NCI-H128 (cell line): ENCODE data around the gene ARHGEF40.

Experiments
- DNase-seq: peaks from one replicate; lab custom pipeline; 2025; ENCODE audit not compliant: unreplicated experiment; lab: John Stamatoyannopoulos, UW

ARHGEF40 gene

DNA sequence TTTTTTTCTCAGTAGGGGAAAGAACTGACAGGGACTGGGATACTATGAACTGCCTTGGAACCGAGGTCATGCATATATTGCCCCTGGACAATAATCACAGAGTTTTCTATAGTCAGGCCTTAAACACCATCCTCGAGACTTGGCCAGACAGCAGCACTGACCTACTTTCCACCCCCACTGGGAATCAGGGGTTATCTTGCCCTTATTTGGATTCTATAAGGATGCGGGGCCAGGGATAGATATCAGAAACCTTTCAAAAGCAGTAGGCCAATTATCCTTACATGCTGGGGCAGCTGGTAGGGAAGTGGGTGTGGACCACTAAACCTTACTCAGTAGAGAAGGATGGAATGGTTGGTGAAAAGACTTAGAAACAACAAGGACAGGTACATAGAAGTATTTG is 26.3 kb downstream of the ARHGEF40 start:
- DNase-seq, result no peak

DNA sequence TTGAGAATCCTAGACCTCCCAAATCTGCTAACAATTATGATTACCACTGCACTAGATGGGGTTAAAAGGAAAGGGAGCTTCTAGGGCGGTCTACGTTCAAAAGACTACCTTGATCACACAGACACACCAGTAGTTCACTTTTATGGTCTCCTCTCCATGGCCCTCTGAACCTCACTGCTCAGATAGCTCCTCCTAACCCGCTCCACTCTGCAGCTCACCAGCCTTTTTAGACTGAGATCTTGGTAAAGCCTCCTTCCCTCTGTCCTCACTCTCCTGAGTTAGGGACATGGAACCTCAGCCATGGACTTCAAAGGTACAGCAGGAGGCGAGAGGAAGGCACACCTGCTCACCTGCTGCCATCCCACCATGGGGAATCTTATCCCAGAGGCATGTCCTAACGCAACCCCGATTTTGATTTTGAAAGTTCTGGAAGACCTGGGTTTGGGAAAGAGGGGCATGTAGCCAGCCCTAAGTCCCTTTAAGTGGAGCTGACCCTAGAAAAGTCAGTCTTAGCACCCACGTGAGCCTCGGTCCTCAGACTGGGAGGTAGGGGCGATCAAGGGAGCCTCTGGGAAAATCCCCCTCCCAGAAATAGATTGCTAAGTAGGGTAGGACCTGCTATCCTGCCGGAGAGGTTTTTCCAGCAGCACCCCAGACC is 27.0 kb downstream of the ARHGEF40 start:
- no peak for DNase-seq

DNA sequence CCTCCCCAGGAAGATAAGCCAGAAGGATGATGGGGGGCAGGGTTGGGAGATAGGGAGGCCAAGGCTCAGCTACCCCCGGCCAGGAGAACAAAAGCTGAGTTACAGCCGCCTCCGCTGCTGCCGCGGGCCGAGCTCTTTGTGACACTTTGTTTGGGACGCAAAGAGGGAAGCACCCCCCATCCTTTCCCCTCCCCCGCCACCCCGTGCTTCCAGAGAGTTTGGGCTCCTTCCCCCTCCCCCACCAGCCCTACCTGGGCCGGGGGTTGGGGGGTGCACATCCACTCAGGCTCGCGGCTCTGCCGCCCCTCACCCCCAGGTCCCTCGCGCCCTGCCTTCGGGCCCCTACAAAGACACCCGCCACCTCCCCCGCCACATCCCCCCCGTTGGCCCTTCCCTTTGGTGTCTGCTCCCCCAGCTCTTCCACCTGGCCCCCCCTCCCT is 27.6 kb downstream of the ARHGEF40 start:
- no peak for DNase-seq

DNA sequence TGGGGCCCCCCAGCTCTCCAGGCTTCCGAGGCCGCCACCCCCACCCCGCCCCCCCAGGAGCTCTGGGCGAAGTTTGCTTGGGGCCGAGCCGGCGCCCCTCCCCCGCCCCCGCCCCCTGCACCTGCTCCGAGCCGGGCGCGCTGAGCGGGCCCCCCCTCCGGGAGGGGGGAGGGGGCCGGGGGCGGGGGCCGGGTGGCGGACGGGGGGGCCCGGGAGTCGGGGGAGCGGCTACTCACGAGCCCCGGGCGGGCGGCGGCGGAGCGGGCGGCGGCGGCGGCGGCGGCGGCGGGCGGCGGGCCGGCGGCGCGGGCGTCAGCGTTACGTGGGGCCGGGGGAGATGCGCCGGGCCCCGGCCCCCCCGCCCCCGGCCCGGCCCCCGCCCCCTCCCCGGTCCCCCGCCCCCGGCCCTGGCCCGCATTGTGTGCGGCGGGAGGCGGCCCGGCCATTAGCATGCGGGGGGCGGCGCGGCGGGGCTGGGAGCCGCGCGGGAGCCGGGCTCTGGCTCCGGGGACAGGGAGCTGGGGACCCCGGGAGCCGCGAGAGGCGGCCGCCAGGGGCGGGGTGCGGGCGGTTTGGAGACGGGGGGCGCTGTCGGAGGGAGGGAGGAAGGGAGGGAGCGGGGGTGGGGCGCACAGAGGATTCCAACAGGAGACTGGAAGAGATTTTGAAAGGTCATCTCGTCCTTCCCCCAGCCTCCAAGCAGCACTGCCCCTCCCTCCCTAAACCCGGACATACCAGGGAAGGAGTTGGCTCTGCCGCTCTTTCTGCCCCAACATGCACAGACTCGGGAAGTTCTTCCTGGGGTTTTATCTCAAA is 28.2 kb downstream of the ARHGEF40 start, which contains the start of gene ZNF219:
TSS of gene ZNF219 (minus strand) at position 580 of the 816 bp plus-strand sequence. CDS start 5,064 bp downstream, outside the sequence.
- no peak for DNase-seq

DNA sequence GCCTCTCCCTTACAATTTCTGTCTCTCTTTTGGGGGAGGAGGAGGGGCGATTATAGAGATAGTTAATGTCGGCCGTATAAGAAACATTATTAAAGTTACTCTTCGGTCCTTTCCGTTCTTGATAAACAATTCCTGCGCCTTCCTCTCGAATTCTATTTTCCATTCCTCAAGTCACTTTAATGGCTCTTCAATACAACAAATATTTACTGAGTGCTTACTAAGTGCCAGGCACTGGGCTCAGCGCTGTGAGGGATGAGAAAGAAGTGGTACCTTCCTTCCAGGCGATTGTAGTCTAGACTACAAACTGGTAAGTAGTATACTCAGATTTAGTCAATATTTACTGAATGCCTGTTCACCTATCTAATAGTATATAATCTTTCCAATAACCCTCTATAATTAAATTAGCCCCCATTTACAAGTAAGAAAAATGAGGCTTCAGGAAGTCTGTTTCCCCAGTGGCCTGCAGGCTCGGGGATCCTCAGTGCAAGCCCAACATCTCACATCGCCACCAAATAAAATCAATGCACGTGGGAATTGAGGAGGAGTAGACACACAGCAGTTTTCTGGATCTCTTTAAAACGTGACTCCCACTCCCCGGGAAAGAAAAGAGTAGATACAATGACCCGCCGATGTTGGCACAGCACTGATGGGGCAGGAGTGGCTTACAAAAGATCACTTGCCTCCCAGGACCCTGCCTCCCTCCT is 28.9 kb downstream of the ARHGEF40 start:
- DNase-seq, result no peak

DNA sequence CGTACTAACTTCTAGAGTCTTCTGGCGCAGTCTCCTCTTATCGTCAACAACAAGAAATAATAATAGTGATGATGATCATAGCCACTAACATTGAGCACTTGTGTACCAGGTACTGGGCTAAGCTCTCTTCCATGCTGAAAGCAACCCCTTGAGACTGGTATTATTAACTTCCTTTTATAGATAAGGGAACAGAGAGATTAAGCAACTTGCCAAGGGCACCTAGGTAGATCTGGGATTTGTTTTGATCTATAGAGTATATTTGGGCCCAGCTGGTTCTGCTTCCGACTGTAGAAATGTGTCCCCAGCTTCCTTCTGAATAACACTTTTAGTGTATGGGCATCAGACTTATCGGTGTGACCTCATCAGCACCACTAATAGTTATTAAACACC is 29.5 kb downstream of the ARHGEF40 start:
- no peak for DNase-seq

DNA sequence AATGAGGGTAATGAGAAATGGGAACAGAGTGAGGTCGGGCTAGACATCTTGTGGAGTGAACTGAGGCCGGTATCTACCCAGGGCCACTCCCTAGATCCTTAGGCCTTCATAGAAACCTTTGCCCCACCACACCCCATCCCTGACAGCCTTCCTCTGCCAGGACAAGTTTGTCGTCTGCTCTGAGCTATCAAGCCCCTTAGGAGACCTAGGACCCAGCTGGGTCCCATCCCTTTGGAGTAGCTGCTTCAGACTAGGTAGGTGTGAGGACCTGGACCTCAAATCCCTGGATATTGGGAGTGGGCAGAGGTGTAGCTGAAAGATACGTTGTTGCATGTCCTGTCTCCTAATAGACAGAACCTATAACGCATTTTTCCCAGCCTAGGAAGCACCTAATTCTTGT is 30.8 kb downstream of the ARHGEF40 start, which contains the start of gene TMEM253:
TSS of gene TMEM253 (plus strand) at position 136 of the 400 bp plus-strand sequence. CDS start 278 bp downstream, outside the sequence.
- DNase-seq, result no peak

DNA sequence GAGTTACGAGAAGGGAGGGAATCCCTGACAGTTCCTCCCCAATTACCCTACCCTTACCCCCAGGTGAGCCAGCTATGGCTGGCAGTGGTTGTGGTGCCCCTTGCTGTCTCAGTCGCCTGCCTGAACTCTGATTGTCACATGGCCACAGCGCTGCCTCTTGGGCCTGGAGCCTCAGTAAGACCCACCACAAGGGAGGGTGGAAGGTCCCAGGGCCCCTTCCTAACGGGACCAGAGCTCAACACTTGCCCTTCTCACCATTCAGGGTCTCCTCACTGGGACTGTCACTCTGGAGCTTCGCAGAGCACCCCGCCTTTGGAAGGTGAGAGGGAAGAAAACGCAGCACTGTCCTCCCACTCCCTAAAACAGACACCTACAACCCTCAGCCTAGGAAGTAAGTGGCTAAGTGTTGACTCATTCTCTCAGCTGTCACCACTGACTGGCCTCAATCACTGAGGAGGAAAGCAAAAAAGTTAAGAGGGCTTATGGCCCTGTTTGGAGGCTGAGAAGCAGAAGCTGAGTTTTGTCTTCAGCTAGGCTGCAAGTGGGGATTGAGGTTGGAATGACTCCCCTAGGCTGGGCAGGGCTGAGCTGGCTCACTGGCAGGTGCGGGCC is 31.8 kb downstream of the ARHGEF40 start:
- no peak for DNase-seq

DNA sequence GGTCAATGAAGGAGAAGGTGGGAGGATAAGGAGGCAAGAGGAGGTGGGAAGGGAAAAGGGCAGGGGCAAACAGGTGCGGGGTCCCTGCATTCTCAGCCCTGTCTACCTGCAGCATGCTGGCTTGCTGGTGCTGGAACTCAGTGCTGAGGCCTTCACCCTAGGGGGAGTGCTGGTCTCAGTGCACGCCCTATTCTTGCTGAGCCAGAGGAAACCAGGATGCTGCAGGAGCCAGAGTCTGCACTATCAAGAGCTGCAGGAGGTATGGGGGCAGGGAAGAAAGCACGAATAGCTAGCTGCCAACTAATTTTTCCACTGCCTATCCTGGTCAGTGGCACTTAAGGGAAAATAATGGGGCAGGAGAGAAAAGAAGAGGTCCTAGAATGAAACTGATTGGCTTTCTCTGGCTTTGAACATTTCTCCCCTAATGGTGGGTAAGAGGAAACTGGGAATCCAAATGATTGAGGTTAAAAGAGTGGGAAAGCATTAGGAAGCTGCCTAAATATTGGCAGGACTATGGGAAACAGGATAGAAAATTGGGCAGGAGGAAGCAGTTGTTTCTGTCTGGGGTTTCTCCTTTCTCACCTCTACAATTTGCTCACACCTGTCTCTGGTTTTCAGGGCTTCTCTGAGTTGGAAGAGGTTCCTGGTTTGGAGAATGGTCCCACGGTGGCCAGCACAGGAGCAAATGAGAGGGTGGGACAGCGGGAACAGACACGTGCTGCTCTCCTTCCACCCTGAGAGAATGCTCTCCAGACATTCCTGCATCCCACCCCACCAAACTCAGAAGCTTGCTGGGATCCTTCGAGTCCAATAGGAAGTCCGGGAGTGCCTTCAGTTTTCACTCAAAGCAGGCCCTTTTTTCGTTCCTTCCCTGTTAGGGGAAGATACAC is 32.7 kb downstream of the ARHGEF40 start:
- DNase-seq, result no peak

DNA sequence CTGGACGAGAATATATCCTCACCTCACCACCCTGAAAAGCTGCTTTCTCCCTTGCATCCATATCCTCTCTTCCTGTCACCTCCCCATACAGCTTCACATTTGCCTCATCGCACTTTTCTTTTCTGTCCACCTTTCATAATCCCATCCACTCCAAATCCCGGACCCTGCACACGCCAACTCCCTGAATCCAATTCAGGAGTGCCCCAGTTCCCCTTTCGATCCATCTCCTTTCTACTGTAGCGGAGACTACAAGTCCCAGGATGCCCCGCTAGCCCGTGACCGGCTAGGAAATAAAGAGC is 33.3 kb downstream of the ARHGEF40 start:
- DNase-seq, result no peak

DNA sequence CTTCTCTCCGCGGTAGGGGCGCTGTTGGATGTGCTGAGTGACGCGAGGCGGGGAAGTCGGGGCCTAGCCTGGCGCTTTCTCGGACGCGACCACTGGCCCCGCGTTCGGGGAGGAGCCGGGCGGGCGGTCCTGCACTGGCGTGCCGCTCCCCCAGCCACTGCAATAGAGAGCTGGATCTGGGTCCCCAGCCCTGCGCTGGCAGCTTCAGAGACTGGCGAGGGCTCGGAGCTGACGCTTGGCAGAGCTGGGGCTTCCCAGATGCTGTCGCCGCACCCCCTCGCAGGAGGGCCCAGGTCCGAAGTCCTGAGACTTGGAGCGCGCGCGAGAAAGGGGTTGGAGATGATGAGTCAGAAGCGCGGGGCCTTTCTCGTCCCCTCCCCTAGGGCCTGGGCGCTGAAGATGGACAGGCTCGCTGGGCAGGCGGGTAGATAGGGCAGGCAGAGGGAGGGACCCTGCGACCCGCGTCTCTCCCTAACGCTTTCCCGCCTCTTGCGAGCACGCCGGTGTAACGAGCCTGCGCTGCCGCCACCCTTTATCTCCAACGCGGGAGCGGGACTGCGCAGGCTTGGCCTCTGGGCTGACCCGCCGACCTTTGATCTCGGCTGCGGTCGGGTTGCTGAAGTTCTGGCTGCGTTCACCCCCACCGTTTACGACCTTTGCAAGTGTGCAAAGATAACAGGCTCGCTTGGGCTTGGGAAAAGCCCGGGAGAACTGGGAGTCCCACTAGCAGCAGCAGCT is 33.8 kb downstream of the ARHGEF40 start:
- peak; percentile 93 for DNase-seq

DNA sequence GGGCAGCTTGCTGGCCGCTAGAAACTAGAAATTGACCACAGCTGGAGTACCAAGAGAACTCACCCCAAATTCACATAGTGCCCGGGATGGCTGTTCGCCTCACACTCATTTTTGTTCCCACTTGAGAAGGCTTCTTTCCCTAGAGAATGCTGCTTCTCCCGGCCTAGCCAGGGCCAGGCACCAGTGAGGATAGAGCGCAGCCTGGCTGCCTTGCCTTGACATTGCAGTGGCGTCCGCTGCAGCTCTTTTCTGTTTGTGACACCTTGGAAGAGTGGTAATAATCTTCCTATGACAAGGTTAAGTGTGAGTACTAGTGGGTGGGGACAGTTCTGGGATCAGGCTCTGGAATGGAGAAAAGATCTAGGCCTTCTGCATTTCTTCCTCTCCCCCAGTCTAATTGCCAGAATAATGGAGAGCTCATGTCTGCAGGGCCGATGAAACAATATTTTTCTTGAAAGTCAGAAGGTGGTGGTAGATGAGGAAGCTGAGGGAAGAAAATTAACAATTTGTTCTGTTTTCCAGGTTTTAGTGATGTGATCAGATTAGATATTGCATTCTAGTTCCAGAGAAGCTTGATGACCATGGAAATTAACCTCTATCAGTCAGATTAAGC is 34.5 kb downstream of the ARHGEF40 start:
- peak; percentile 76 for DNase-seq

DNA sequence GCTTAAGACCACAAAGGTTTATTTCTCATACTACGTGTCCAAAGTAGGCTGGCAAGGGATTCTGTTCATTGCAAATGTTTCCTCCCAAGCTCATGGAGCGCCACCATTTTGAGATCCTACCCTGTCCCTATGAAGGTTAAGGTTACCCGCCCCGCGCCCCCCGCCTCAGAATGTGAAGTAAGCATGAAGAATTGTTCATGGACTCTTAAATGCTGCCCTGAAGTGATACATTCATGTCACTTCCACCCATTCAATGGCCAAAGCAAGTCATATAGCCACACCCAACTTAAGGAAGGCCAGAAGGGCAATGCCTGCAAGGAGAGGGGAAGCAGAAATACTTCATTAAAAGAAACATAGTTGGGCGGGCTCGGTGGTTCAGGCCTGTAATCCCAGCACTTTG is 35.0 kb downstream of the ARHGEF40 start:
- no peak for DNase-seq

DNA sequence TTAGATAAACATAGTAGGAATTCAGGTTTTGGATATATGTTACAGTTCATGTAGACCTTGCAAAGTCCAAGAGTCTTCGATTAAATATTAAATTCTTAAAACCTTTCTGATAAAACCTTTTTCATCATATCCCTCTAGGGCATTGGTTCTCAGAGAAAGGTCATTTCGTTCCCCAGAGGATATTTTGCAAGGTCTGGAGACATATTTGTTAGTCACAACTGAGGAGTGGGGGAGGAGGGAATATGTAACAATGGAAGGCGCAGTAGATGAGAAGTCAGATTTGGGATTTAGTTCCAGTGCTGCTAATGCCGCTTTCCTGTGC is 36.0 kb downstream of the ARHGEF40 start:
- no peak for DNase-seq

DNA sequence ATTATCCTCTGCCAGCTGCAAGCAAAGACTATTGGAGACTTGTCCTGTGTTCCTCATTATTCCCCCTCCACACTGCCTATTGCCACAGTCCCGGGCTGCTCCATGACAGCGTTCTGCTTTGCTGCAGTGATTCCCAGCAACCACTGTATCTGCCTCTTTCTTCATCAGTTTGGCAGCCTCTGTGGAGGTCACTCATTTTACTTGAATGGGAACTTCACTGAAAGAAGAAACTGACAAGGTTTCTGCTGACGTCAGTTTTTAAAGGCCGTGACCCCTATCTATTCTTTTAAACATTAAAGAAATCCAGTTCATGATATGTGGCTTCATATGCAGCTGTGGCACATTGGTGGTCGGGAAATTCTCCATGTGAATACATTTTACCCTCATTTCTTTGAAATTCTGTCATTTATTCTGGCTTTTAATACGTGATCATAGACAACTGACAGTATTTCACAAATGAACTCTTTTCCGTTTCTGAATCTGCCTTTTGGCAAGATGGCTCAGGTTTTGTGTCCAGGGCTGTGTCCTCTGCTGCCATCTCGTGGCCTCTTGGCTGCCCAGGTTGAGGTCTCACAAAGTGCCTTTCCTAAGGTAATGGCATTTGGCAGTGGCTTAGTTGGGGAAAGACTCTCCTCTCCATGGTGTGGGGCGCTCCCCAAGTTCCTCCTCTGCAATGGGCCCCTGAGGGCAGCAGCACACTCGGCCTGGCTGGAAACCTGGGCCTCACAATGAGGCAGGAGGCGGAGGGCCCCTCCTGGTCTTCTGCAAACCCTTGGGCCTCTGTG is 36.6 kb downstream of the ARHGEF40 start:
- peak; percentile 53 for DNase-seq

DNA sequence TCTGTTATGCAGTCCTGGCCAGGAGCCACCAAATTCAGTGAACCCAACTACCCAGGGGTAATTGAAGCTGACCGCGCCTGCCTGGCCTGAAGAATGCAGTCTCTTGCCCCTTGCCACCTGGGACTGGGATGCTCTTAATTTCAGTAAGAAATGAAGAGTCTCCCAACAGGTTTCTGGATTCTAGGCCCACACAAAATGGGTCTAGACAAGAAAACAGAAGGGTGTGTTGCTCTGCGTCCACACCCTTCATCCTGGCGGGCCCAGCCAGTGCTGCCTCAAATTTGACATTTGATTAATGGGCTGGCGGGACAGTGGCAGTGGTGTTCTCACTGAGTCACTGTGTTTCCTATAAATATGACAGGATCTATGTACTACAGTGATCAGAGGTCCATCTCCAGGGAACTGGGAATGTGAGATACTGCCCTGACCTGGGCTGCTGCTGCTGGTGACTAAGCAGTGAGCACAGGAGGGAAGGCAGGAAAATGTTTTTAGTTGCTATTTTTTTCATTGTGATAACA is 37.2 kb downstream of the ARHGEF40 start:
- no peak for DNase-seq

DNA sequence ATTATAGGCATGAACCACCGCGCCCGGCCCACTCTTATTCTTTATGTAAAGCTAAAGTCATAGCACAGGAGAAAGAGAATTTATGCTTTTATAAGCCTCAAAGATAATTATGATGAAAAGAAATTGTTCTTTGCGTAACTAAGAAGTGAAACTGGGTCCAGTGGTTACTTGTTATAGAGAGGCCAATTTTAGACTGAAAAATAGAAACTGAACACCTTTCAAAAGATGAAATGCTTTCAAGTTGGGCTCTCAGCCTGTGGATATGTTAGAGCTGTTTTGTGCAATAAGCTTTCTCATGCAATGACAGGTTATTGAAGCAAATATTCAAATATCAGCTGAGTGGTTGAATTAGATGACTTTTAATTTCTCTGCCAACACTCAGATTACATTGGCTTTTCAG is 38.7 kb downstream of the ARHGEF40 start:
- no peak for DNase-seq

DNA sequence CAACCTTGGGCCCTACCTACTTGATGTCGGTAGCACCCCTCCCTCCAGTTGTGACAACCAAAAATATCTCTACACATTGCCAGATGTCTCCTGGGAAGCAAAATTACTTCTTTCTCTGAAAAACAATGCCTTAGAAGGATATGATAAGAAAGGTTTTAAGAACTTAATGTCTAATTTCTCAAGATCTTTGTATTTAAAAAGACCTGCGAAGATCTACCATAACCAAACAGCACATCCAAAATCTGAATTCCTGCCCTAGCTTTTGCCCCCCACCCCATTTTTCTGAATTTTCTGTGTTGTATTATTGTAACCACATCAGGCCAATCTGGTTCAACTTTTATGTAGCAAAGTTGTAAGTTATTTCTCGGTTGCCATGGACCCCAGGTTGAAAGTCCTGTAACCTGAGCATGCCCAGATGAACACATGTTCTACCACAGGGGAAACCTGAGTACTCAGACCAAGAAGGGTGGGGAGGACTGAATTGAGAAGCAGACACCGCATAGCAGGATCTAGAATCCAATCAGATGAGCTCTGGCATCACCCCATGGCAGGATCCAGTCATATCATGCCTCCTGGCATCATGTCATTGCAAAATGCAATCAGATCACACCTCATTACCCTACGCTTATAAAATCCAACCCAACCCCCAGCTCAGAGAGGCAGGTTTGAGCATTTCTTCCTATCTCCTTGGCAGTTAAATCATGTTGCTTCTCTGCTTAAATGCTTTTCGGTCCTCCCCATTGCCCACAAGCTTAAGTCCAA is 39.5 kb downstream of the ARHGEF40 start:
- DNase-seq, result no peak
